SKM-1 treated with dmso at 0.1 percent for 144 hours (cell line): ENCODE measurements around the gene AMOTL2.

ENCODE experiments used
- DNase-seq: peaks from one replicate; lab custom pipeline; 2025; ENCODE audit not compliant: unreplicated experiment; lab: John Stamatoyannopoulos, UW

The AMOTL2 gene

GRCh38 chr3:134318166-134318565 lies 56.1 kb downstream of the AMOTL2 start:
- DNase-seq: no peak

- no peak for DNase-seq
These were observed 56.9 kb downstream of the AMOTL2 start for GRCh38 chr3:134317106-134317947.

- no peak for DNase-seq
These were observed 58.8 kb downstream of the AMOTL2 start for GRCh38 chr3:134315286-134316106.

GRCh38 chr3:134314588-134315285 lies 59.5 kb downstream of the AMOTL2 start:
- DNase-seq: no peak

GRCh38 chr3:134313847-134314587 lies 60.2 kb downstream of the AMOTL2 start:
- no peak for DNase-seq

GRCh38 chr3:134312873-134313846 lies 61.1 kb downstream of the AMOTL2 start:
- no peak for DNase-seq

DNA sequence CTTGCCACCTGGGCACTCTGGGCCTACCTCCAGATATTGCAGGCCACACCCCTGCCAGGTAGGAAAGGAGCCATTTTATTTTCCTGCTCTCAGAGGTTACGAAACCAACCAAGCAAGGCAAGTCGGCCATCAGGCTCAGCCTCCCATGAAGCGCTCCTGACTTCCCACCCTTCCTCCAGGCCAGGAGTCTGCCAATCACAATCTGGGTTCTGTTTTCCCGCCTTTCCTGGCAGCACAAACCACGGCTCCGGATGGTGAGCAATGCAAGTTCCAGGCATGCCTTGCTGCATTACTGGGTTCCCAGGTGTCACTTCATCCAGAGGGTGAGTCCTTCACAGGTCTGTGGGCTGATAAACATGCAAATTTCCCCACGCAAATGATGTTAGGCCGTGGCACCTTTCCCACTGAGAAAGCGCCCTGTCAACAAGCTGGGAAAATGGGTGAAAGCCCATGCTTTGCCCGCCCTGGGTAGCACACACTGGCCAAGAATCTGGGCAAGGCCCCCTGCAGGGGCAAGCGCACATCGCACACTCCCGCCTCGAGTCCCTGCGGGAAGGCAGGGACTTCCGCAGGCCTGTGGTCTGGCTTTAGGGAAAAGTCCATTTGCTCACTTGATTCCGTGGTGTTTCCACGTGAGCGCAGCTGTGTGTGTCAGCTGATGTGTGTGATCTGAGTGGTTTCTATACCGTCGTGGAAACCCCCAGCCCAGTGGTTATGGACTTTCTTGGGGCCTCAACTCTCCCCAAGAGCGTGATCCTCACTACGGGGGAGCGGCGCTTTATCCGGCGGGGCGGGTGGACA lies 62.0 kb downstream of the AMOTL2 start:
- DNase-seq: no peak

GRCh38 chr3:134311693-134312071 lies 62.6 kb downstream of the AMOTL2 start:
- DNase-seq: no peak

DNA sequence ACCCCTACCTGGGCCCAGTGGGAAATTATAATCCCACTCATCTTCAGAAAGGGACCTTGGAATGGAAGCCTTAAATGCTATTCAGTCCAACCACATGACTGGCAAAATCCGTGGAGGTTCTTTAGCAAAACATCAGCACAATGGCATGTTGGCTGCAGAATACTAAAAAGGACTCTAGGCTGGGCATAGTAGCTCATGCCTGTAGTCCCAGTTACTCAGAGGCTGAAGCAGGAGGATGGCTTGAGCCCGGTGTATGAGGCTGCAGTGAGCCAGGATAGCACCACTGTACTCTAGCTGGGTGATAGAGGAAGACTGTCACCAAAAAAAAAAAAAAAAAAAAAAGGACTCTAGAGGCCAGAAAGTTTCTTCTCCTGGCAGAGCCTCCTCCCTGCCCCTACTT lies 63.0 kb downstream of the AMOTL2 start:
- DNase-seq: no peak

DNA sequence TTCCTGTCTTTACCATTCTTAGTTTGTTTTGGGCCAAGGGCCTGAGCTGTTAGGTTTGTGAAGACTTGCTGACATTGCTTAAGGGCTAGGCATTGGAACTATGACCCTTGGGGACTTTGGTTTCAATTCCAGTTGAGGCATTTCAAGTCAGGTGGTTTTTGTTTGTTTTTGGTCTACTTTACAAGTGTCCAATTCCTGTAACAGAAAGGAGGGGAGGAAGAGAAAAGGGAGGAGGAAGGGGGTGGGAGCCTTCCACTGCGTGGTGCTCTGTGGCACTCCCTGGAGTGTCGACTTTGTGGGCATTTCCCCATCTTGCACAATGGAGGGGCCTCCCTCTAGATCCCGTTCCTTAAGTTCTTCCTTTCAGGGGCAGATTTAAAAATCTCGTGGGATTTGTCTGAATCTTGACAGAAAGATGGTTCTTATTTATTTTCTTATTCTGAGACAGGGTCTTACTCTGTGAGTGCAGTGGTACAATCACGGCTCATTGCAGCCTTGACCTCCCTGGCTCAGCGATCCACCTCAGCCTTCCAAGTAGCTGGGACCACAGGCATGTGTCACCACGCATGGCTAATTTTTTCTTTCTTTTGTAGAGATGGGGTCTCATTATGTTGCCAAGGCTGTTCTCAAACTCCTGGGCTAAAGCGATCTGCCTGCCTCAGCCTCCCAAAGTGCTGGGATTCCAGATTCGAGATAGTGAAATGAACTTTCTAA lies 64.1 kb downstream of the AMOTL2 start:
- no peak for DNase-seq

GRCh38 chr3:134308350-134308891 lies 65.8 kb downstream of the AMOTL2 start:
- peak; percentile 67 for DNase-seq

DNA sequence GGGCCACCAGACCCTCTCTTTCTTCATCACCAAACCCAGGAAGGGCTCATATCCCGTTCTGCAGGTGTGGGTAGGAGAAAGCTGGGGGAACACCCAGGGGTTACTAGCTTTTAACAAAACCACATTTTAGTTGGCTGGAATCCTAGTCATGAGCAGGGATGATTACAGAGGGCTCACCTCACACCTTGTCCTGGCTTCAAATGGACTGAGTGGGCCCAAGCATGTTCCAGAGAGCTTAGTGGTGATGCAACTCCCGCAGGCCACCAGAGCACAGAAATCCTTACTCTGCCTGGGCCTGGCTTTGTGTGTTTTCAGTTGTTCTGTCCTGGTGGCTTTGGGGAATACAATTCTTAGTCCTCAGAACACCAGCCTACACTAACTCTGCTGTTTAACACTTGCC lies 66.8 kb downstream of the AMOTL2 start:
- DNase-seq: no peak

DNA sequence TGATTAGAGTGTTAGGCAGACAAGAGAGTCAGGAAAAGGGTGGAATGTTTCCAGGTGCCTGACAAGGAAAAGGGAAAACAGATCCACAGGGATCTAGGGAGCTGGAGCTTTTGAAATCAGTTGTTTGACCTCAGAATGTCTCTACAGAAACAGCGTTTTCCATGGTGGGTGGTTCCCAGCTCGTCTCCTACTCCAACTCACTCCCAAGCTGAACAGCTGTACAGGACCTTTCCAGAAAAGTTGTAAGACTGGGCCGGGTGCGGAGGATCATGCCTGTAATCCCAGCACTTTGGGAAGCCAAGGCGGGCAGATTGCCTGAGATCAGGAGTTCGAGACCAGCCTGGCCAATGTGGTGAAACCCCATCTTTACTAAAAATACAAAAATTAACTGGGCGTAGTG lies 67.9 kb downstream of the AMOTL2 start:
- no peak for DNase-seq
